ENCODE results near the gene TTPAL. TPM values are rescaled to one million over a fixed set of nuclear protein-coding genes. Genes with fewer than 3 reads are reported as not detected.

TTPAL gene
- total and polyA plus RNA-seq, 9 of the 15 experiments (the other 6 are each of a cell fraction or from before 2014, with no cell fraction given), result 1.1 to 7.0 (median 2.6) TPM

GRCh38 chr20:44521484-44522481, 46.1 kb downstream of the TTPAL start, which contains the start of gene SERINC3 (continued):
- TF ChIP-seq CHD1 (IDR thresholded peaks at IDR 0.05; ENCODE audit: low read length), result peak; percentile 78
- TF ChIP-seq TEAD1 (CRISPR knock-in tag; IDR thresholded peaks at IDR 0.05), result peak in 1 of 2 experiments; percentile 31; a peak in 1 of 4 replicates
- TF ChIP-seq ERF (CRISPR knock-in tag; IDR thresholded peaks at IDR 0.05), result no peak
- peak; percentile 83 for TF ChIP-seq ZBTB40 (IDR thresholded peaks at IDR 0.05)
- TF ChIP-seq ZBTB40 (CRISPR knock-in tag; IDR thresholded peaks at IDR 0.05), result no peak
- TF ChIP-seq TBL1XR1 (IDR thresholded peaks at IDR 0.05; ENCODE audit: low read length in 2 of 2), result 0 out of 4 replicates have a peak, but pooled peaks of 1 of the 2 experiments have one; percentile 5
- TF ChIP-seq, protein P1, sequence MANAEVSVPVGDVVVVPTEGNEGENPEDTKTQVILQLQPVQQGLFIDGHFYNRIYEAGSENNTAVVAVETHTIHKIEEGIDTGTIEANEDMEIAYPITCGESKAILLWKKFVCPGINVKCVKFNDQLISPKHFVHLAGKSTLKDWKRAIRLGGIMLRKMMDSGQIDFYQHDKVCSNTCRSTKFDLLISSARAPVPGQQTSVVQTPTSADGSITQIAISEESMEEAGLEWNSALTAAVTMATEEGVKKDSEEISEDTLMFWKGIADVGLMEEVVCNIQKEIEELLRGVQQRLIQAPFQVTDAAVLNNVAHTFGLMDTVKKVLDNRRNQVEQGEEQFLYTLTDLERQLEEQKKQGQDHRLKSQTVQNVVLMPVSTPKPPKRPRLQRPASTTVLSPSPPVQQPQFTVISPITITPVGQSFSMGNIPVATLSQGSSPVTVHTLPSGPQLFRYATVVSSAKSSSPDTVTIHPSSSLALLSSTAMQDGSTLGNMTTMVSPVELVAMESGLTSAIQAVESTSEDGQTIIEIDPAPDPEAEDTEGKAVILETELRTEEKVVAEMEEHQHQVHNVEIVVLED (CRISPR knock-in tag; IDR thresholded peaks at IDR 0.05), result peak; percentile 92
- TF ChIP-seq RBBP5 (IDR thresholded peaks at IDR 0.05; ENCODE audit: borderline replicate concordance, insufficient read depth, low read length, poor library complexity, severe bottlenecking), result peak; percentile 68
- TF ChIP-seq, protein P2, sequence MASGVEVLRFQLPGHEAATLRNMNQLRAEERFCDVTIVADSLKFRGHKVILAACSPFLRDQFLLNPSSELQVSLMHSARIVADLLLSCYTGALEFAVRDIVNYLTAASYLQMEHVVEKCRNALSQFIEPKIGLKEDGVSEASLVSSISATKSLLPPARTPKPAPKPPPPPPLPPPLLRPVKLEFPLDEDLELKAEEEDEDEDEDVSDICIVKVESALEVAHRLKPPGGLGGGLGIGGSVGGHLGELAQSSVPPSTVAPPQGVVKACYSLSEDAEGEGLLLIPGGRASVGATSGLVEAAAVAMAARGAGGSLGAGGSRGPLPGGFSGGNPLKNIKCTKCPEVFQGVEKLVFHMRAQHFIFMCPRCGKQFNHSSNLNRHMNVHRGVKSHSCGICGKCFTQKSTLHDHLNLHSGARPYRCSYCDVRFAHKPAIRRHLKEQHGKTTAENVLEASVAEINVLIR (CRISPR knock-in tag; IDR thresholded peaks at IDR 0.05), result peak; percentile 75

Data from K562 (cell line).